Activated naive CD4-positive, alpha-beta T cell treated with anti-CD3 and anti-CD28 coated beads, Interleukin-2, amount 10 ng/mL, durations not matched to agents 7 days and 5 days (primary cell): ENCODE results near the gene ANO9.

ENCODE experiments used
- CTCF ChIA-PET: fragments of 350-600 bp; sonication (Branson Sonifier 250); formaldehyde crosslinking; loops from one replicate; lab custom pipeline; 2021; ENCODE audit warnings: antibody characterized with exemption; lab: Charles Lee
- DNase-seq: peaks from one replicate; pipeline ENCODE4 v3.0.0-alpha.2; 2020
- H3K27ac Mint-ChIP-seq: one replicate; pipeline ENCODE4 v1.8.0; 2021; ENCODE audit warnings: mild to moderate bottlenecking, moderate library complexity, mixed read lengths
- H3K27me3 Mint-ChIP-seq: one replicate; pipeline ENCODE4 v1.8.0; 2021; ENCODE audit warnings: mild to moderate bottlenecking, mixed read lengths
- H3K36me3 Mint-ChIP-seq: one replicate; pipeline ENCODE4 v1.8.0; 2021; ENCODE audit warnings: mixed read lengths
- H3K4me1 Mint-ChIP-seq: one replicate; pipeline ENCODE4 v1.8.0; 2021; ENCODE audit warnings: mixed read lengths
- H3K4me3 Mint-ChIP-seq: one replicate; pipeline ENCODE4 v1.8.0; 2021; ENCODE audit warnings: mild to moderate bottlenecking, moderate library complexity, mixed read lengths
- H3K9me3 Mint-ChIP-seq: one replicate; pipeline ENCODE4 v1.8.0; 2021; ENCODE audit warnings: mixed read lengths

Gene ANO9

DNA sequence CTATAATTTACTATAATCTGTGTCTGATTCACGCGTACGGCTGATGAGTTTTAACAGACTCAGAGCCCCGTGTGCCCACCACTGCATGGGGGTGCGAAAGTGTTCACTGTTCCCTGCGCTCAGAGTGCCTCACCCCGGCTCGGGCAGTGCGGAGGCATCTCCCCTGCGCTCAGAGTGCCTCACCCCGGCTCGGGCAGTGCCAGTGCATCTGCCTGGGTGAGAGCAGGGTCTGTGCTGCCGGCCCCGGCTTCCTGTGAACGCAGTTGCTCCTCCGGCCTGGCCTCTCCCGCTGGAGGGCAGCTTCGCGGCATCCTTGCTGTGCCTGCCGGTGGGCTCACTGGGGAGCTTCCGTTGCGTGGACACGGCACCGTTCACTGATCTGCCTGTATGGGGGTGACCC lies 22.5 kb upstream of the ANO9 start:
- Mint-ChIP-seq H3K4me1 (no peaks in the 10 kb centered on the region), H3K4me3 (no peak overlapping the region), H3K36me3 (peaks cover 1% of the 10 kb centered on the region), H3K27me3 (no peaks in the 10 kb centered on the region), H3K9me3 (no peaks in the 10 kb centered on the region), H3K27ac (no peak overlapping the region)
- CTCF ChIA-PET: no interaction called here
- DNase-seq: no peak

- H3K27ac Mint-ChIP-seq: no peak overlapping the region
- no peaks in the 10 kb centered on the region for H3K27me3 Mint-ChIP-seq
- H3K4me1 Mint-ChIP-seq: peaks cover 7% of the 10 kb centered on the region
- DNase-seq: no peak
- CTCF ChIA-PET: no interaction called here
- H3K36me3 Mint-ChIP-seq: peaks cover 1% of the 10 kb centered on the region
- no peak overlapping the region for H3K4me3 Mint-ChIP-seq
- H3K9me3 Mint-ChIP-seq: no peaks in the 10 kb centered on the region
Observed at GRCh38 chr11:462107-462890, 20.5 kb upstream of the ANO9 start.

GRCh38 chr11:461626-462025 lies 19.8 kb upstream of the ANO9 start:
- Mint-ChIP-seq H3K27ac (no peak overlapping the region), H3K4me3 (no peak overlapping the region), H3K36me3 (peaks cover 4% of the 10 kb centered on the region), H3K4me1 (peaks cover 14% of the 10 kb centered on the region), H3K9me3 (no peaks in the 10 kb centered on the region), H3K27me3 (no peaks in the 10 kb centered on the region)
- CTCF ChIA-PET: no interaction called here
- DNase-seq: no peak

- DNase-seq: no peak
- Mint-ChIP-seq H3K4me1 (peaks cover 24% of the 10 kb centered on the region), H3K27me3 (no peaks in the 10 kb centered on the region), H3K4me3 (no peak overlapping the region), H3K27ac (no peak overlapping the region), H3K36me3 (peaks cover 8% of the 10 kb centered on the region), H3K9me3 (no peaks in the 10 kb centered on the region)
- CTCF ChIA-PET: no interaction called here
Observed at GRCh38 chr11:460331-461199, 18.8 kb upstream of the ANO9 start.

- Mint-ChIP-seq H3K27ac (no peak overlapping the region), H3K4me1 (peaks cover 28% of the 10 kb centered on the region), H3K9me3 (no peaks in the 10 kb centered on the region), H3K4me3 (no peak overlapping the region), H3K27me3 (no peaks in the 10 kb centered on the region), H3K36me3 (peaks cover 11% of the 10 kb centered on the region)
- DNase-seq: no peak
- CTCF ChIA-PET: no interaction called here
Observed at GRCh38 chr11:459511-460220, 17.9 kb upstream of the ANO9 start.

DNA sequence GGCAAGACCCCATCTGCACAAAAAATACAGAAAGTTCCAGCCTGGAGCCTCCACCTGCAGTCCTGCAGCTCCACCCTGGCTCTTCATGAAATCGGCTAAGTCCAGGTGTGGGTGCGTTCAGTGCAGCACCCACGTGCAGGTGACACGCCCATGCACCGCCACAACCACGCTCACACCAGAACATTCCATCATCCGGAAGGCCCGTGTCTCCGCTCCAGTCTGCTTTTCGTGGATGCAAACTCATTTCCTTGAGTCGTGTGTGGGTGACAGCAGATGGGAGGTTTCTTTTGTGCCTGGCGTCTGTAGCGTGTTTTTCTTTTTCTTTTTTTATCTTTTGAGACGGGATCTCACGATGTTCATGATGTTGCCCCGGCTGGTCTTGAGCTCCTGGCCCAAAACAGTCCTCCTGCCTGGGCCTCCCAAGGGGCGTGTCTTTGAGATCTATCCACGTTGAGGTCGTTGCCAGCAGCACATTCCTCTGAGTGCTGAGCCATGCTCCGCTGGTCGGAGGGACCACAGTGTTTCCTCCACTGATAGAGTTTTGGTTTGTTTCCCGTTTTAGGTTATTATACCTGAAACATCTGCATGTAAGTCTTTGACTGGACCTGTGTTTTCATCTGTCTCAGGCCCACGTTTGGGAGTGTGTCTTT lies 15.4 kb upstream of the ANO9 start:
- peak overlapping the region; percentile 35 for H3K4me3 Mint-ChIP-seq
- H3K27me3 Mint-ChIP-seq: no peaks in the 10 kb centered on the region
- DNase-seq: peak; percentile 35
- H3K36me3 Mint-ChIP-seq: peaks cover 11% of the 10 kb centered on the region
- CTCF ChIA-PET: interaction anchor here (1.2 to 1.5 kb wide), 2 partner anchors 9 to 206 kb away, joined by 6 read pairs; no protein-coding TSS in a partner anchor
- H3K9me3 Mint-ChIP-seq: no peaks in the 10 kb centered on the region
- peak overlapping the region; percentile 61 for H3K27ac Mint-ChIP-seq
- H3K4me1 Mint-ChIP-seq: peaks cover 29% of the 10 kb centered on the region

- Mint-ChIP-seq H3K4me1 (peaks cover 31% of the 10 kb centered on the region), H3K27ac (peak overlapping the region; percentile 61), H3K27me3 (no peaks in the 10 kb centered on the region), H3K9me3 (no peaks in the 10 kb centered on the region), H3K4me3 (peak overlapping the region; percentile 35), H3K36me3 (peaks cover 11% of the 10 kb centered on the region)
- CTCF ChIA-PET: interaction anchor here (1.2 to 1.5 kb wide), 2 partner anchors 8 to 206 kb away, joined by 6 read pairs; no protein-coding TSS in a partner anchor
- peak; percentile 61 for DNase-seq
Observed at GRCh38 chr11:456533-456932, 14.7 kb upstream of the ANO9 start.

DNA sequence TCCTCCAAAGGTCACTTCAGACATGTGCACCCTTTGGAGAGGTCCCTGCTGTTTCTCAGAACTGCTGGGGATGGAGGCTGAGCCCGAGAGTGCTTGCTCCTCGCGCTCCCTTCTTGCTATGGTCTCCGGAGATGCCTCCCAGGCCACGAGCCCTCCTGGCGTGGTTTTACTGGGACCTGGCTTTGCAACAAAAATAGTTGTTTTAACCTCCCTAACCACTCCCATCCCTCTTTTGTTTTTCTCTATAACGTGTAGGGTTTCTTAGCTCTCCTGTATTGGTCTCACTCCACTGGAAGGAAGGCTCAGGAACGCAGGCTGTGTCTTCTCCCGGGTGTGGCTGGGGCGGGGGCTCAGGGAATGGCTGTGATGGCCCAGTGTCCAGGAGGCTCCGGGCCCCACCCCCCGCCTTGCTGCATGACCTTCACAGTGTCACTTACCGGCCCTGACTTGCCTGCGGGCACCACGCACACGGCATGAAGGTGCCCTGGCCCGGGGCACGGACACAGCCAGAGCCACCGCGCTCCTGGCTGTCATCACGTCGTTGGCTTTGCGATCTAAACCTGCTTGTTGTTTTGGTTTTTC lies 13.8 kb upstream of the ANO9 start:
- DNase-seq: no peak
- CTCF ChIA-PET: interaction anchor here (1.5 kb wide), 1 partner anchor 205 kb away, joined by 6 read pairs; no protein-coding TSS in a partner anchor
- H3K27me3 Mint-ChIP-seq: no peaks in the 10 kb centered on the region
- H3K4me3 Mint-ChIP-seq: no peak overlapping the region
- H3K36me3 Mint-ChIP-seq: peaks cover 14% of the 10 kb centered on the region
- no peaks in the 10 kb centered on the region for H3K9me3 Mint-ChIP-seq
- H3K4me1 Mint-ChIP-seq: peaks cover 39% of the 10 kb centered on the region
- H3K27ac Mint-ChIP-seq: no peak overlapping the region

DNA sequence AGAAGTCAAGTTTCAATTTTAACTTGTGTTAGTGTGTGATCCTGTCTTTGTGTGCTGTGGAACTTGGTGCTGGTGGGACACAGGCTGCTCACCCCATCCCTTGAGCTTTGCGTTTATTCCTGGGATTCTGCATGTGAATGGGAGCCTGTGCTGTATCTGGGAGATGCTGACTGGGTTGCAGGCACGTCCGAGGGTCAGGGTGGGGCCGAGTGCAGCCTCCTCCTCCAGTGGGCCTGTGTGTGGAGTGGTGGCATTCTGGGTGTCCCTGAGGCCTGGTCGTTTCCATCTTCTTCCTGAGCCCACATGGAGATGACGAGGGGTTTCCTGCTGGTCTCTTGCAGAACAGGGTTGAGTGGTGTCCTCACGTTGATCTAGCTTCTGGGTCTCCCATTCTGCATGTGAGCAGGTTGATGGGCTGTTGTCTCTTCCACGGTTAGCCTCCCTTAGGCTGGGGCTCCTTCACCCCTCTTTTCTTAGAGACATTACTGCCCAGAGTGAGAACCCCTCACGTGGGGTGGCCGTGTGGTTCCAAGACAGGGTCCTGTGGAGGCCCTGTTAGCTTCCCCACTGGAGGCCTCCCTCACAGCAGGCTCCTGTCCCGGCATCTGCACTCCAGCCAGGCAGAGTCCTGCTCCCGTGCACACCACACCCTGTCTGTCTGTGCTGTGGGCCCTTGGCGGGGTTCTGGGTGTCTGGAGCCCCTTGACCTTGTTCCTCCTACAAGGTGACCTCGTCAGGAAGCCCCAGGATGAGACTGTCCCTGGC lies 13.2 kb upstream of the ANO9 start:
- peak overlapping the region; percentile 58 for H3K27ac Mint-ChIP-seq
- peaks cover 40% of the 10 kb centered on the region for H3K4me1 Mint-ChIP-seq
- peaks cover 1% of the 10 kb centered on the region for H3K27me3 Mint-ChIP-seq
- no peak overlapping the region for H3K4me3 Mint-ChIP-seq
- CTCF ChIA-PET: no interaction called here
- no peaks in the 10 kb centered on the region for H3K9me3 Mint-ChIP-seq
- peaks cover 14% of the 10 kb centered on the region for H3K36me3 Mint-ChIP-seq
- no peak for DNase-seq

DNA sequence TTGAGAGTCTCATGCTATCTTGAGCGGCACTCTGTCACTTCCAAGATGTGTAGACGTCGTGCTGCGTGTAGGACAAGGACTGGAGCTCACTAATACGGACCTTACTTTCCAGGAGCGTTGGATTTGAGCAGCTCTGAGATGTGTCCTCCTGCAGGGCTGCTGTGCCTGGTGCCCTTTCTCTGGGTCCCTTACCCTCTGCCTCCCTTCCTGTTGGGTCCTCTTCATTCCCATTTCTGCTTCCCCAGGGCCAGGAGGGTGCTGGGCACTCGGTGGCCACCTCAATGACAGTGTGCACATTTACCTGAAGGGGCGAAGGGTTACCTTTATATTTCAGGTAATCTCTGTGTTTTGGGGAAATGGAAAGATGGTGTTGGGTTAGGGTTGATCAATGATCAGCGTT lies 12.2 kb upstream of the ANO9 start:
- CTCF ChIA-PET: no interaction called here
- Mint-ChIP-seq H3K36me3 (peaks cover 14% of the 10 kb centered on the region), H3K27me3 (peaks cover 3% of the 10 kb centered on the region), H3K9me3 (no peaks in the 10 kb centered on the region), H3K27ac (no peak overlapping the region), H3K4me1 (peaks cover 47% of the 10 kb centered on the region), H3K4me3 (no peak overlapping the region)
- no peak for DNase-seq

DNA sequence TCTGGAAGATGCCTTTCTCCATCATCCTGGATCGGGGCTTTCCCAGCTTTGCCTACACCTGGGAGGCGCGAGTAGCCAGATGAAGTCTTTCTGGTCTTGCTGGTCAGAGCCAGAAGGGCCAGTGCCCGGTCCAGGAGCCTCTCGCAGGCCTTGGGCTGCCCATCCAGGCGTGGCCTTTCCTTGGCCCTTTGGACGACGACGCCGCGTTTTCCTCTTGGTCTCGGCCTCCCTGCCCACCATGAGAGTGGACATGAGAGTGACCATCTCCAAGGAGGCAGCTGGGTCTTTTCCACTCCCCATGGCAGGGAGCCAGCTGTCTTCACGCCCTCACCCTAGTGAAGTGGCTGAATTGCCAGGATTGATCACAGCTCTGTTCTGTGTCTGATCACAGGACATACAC lies 11.8 kb upstream of the ANO9 start:
- DNase-seq: no peak
- H3K4me1 Mint-ChIP-seq: peaks cover 51% of the 10 kb centered on the region
- peaks cover 3% of the 10 kb centered on the region for H3K27me3 Mint-ChIP-seq
- no peaks in the 10 kb centered on the region for H3K9me3 Mint-ChIP-seq
- CTCF ChIA-PET: no interaction called here
- H3K4me3 Mint-ChIP-seq: no peak overlapping the region
- H3K36me3 Mint-ChIP-seq: peaks cover 14% of the 10 kb centered on the region
- H3K27ac Mint-ChIP-seq: no peak overlapping the region

DNA sequence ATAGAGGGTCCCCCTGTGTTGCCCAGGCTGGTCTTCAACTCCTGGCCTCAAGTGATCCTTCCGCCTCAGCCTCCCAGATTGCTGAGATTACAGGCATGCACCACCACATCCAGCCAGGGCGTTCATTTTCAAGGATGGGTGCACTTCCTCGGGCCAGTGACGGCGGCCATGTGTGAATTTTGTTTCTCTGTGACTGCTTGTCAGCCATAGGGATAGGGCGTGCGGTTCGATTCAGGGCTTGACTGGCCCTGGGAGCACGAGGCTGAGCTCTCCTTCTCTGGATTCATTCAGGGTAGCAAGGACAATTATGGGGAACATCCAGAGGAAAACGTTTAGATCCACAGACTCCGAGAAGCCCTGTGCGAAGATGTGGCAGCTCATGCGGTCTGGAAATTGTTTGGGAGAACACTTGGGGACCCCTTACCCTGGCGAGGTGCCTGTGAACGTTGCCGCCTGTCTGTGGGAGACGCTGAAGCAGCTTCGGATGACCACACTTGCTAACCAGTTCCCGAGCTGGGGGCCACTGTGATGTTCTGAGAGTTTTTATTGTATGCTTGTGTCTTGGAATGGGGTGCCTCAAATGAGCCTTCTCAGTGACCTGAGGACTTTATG lies 11.2 kb upstream of the ANO9 start:
- Mint-ChIP-seq H3K27ac (no peak overlapping the region), H3K4me3 (no peak overlapping the region), H3K9me3 (no peaks in the 10 kb centered on the region), H3K36me3 (peaks cover 14% of the 10 kb centered on the region), H3K27me3 (peaks cover 3% of the 10 kb centered on the region), H3K4me1 (peaks cover 54% of the 10 kb centered on the region)
- DNase-seq: no peak
- CTCF ChIA-PET: interaction anchor here (0.8 kb wide), 1 partner anchor 147 kb away, joined by 4 read pairs; no protein-coding TSS in a partner anchor
